ENCODE results near the gene DSCAML1.

DNA sequence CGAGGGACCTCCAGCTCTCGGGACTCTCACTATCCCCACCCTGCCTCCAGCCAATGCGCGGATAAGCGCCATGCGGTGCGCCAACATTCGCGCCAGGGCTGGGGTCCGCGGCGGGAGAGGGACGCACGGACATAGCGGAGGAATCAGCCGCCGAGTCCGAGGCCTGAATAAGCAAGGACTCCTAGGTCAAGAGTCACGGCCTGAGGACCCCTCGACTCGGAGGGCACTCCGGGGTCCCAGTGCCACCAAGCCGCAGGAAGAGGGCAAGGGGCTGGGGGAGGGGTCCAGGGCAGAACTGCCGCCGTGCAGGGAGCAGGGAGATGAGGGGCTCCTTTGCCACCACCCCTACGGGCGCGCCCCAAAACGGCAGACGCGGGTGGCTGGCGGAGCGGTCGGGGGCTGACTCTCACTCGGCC, 552 bp downstream of the DSCAML1 start:
- TF ChIP-seq CTCF (IDR thresholded peaks at IDR 0.05; ENCODE audit: low read length) (no peak), EZH2 (IDR thresholded peaks at IDR 0.05; ENCODE audit: borderline replicate concordance, low read length) (no peak)

Measured in OCI-LY1 (cell line).